Midbrain (tissue), 1 donor: ENCODE results near the gene EBLN1.
"Not testable (repeated sequence)": the region's sequence is repeated elsewhere in the genome, so short reads cannot be mapped to it uniquely, and the experiment has no call there.

Experiments
- DNase-seq: peaks from one replicate; lab custom pipeline; 2025; lab: John Stamatoyannopoulos, UW

EBLN1 gene

DNA sequence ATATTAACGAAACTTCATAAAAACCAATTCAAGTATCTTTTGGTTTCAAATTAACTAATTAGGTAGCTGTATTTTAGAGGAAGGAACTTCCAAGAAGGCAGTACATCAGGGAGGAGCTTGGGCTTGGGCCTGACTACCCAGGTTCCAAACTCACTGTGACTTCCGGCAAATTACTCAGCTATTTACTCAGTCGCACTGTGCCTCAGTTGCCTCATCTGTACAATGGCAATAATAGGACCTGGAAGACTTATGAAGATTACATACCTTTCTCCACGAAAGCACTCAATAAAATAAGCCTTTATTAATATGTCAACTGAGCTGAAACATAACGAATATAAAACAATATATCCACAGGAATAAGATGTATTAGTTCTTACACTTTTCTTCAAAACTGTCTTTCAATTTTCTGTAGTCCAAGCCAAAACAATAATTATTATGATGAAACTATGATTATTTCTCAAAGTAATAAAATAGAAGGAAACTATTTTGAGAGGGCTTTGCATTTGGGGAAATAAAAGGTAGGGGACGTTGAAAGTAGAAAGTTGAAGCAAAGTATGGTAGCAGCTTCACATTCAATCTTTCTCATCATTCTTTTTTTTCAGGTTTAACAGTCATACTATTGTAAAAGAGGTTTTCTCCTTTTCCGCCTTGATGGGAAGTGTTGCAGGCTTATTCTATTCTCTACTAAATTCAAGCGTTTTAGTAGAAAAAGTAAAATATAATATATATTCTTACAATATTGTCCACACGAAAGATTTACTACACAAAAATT is 10.5 kb upstream of the EBLN1 start:
- DNase-seq: no peak

DNA sequence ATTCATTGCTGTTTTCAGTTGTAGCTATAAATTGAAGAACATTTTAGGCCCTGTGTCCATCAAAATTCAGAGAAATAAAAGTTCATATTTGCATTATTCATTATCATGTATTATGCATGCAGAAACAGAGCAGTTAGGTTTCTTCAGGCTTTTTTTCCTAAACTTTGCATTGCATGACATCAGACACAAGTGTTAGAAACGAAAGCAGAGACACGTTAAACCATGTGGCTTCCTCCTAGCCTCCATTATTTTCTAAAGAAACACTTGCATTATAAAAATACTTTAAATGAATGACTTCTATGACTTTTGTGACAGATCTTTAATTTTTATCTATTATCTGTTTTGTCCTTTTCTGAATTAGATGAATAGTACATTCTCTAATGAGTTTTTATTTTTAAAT is 8.8 kb upstream of the EBLN1 start:
- DNase-seq: no peak

DNA sequence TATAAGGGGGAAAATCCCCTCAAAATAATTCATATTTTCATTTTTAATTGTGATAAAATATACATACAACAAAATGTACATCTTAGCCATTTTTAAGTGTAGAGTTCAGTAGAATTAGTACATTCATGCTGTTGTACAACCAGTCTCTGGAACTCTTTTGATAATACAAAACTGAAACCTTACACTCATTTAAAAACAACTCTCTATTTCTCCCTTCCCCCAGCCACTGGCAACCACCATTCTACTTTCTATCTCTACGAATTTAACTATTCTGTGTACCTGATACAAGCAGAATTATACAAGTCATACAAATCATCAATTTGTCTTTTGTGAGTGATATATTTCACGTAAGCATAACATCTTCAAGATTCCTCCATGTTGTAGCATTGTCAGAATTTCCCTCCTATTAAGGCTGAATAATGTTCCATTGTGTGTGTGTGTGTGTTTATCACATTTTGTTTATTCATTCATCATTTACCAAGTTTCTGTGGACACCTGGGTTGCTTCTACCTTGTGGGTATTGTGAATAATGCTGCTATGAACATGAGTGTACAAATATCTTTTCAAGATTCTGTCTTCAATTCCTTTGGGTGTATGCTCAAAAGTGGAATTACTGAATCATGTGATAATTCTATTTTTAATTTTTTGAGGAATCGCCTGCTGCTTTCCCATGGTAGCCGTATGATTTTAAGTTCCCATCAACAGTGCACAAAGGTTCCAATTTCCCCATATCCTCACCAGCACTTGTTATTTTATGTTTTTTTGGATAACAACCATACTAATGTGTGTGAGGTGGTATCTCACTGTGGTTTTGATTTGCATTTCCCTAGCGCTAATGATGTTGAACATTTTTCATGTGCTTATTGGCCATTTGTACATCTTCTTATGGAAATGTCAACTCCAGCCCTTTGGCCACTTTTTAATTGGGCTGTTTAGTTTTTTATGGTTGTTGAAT is 4.7 kb upstream of the EBLN1 start:
- DNase-seq: no peak

DNA sequence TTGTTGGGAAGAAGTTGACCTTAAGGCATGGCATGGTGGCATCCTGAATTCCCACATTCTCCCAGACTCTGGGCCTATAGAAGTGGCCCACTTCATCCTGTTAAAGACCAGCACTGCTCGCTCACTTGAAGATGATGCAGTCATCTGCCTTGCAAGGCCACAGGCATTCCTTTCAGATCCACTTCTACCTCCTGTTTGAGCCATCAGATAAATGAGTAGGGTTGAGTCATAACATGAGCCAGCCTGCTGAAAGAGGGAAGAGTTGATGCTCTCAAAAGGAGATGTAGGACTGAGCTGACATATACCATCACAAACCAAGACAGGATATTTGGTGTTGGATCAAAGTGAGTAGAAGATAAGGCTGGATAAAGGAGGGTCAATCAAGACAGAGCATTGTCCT is 1.5 kb upstream of the EBLN1 start:
- DNase-seq: no peak

DNA sequence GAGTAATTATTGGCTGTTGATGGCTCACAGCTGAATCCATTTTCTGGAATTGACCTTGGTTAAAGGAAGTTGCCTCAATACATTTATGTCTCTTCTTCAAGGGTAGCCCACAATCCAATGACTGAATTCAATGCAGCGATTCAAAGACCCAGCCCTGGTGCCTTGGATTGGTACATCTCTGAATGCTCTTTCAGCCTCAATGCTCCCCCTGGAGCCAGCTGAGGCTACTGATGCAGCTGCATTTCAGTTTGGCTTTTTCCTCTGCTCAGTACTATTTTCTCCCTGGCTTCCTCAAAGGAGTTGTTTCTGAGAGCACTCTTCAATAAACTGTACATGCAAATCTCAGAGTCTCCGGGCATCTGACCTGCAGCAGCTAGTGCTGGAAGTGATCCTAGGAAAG is 633 bp upstream of the EBLN1 start:
- DNase-seq: no peak

DNA sequence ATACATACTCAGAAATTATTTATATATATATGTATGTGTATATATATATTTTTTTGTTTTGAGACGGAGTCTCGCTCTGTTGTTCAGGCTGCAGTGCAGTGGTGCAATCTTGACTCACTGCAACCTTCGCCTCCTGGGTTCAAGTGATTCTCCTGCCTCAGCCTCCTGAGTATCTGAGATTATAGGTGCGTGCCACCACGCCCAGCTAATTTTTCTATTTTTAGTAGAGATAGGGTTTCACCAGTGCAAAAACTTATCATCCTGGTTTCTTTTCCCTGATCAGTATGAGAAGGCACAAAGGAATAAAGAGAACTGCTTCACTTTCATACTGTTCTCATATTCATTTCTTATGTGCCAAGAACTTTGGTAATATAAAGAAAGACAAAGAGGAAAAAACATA is 731 bp downstream of the EBLN1 start:
- not testable (repeated sequence) for DNase-seq

DNA sequence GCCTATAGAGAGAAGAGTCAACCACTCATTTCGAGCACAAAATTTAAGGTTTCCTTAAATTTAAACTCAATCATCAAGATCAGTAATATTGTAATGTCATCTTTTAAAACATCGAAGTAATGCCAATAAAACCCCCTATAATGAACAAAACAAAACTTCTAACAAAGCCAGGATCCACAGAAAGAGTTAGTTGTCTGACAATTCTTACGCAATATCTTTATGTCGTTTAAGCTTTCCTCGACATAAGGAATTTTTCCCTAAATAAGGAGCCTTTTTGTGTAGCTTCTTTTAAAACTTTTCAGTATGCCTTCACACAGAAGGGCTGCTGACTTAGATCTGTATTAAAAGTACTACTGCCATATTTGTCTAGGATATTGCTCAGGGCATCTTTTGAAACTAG is 7.5 kb downstream of the EBLN1 start:
- no peak for DNase-seq

DNA sequence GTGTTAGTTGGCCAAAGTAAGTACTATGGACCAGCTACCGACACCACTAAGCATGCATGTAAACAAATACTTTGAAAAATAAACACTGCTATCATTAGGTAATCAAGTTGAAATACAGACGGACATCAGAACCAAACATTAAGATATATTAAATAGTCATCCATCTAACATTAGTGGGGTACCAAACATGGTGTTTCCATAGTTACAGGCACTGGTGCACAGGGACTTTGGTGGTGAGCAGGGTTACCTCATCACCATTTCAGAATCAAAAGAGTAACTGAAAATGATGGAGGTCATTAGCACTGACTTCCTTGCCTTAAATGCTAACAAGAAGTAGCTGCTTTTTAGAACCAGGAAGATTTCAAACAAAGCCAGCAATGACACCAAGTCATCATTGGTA is 23.9 kb downstream of the EBLN1 start:
- no peak for DNase-seq

DNA sequence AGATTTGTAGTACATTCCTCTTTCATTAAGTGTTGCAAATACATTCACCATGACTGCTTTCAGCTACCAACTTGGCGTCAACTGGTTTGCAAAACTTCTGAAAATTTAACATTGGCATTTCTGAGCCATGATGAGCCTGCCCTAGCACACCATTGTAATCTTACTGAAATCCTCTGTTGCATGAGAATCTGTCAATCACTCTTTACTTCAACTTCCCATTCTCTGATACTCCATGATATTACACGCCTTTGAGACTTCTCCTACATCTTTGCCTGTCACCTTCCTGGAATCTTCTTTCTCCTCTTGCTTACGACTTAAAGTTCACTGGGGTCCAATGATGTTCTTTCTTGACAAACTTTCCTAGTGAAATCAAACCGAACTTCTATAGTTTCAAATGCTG is 32.2 kb downstream of the EBLN1 start:
- no peak for DNase-seq

DNA sequence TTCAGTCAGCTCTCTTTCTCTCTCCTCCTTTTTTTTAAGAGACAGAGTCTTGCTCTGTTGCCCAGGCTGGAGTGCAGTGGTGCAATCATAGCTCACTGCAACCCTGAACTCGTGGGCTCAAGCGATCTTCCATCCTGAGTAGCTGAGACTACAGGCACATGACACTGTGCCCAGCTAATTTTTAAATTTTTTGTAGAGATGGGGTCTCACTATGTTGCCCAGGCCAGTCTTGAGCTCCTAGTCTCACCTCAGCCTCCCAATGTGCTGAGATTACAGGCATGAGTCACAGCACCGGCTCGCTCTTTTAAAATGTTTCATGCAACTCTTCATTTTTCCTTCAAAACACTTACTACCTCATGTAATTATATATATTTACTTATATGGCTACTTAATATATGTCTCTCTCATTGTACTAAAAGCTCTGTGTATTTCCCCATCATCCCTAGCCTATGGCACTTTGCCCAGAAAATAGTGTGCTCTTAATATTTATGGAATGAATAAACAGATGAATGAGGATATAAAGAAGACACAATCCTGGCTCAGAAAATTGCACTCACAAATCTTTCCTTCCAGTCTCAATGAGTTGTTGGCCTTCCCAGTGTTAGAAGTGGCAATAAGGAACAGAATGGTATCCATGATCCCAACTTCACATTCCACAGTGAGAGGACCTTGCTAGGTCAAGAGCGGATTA is 33.9 kb downstream of the EBLN1 start:
- DNase-seq: no peak

DNA sequence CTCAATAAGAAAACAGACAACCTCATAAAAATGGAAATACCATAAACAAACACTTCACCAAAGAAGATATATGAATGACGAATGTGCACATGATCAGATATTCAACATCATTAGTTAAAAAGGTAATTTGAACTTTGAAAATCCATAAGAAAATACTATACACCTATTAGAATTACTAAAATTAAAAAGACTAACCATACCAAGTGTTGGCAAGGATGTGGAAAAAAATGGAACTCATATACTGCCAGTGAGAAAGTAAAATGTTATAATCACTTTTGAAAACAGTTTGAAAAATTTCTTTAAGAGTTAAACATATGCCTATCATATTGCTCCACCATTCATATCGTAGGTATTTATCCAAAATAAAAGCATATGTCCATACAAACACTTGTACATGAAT is 37.1 kb downstream of the EBLN1 start:
- no peak for DNase-seq

DNA sequence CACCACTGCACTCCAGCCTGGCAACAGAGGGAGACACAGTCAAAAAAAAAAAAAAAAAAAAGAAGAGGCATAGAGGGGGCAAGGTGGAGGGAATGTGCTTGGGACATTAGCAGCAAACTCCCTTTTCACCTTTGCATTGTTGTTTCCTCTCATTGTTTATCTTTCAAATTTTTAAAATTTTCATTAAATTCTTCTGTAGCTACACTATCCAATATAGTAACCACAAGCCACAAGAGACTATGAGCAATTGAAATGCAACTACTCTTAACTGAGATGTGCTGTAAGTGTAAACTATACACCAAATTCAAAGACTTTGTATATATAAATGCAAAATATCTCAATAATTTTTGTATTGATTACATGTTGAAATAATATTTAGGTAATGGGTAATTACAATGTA is 43.4 kb downstream of the EBLN1 start:
- DNase-seq: no peak

DNA sequence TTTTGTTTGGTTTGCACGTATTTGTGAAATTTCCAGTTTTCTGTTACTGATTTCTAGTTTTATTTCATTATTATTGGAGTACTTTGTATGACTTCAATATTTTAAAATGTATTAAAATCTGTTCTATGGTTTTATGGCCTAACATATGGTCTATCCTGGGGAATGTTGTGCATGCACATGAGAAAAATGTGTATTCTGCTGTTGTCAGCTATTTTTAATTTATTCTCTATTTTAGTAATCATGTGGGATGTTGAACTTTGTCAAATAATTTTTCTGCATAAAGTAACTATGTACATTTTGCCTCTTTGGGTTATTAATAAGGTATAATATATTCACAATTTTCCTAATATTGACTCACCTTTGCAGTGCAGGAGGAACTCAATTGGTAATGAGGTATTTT is 46.7 kb downstream of the EBLN1 start:
- no peak for DNase-seq

DNA sequence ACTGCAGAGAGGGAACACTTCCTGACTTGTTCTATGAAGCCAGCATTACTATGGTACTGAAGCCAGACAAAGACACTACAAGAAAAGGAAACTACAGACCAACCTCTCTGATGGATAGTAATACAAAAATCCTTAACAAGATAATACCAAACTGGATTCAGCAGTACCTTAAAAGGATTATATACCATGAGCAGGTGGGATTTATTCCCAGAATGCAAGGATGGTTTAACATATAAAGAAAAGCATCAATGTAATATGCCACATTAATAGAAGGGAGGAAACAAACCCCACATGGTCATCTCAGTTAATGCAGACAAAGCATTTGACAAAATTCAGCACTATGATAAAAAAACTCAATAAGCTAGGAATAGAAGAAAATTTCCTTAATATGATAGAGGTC is 47.2 kb downstream of the EBLN1 start:
- no peak for DNase-seq

DNA sequence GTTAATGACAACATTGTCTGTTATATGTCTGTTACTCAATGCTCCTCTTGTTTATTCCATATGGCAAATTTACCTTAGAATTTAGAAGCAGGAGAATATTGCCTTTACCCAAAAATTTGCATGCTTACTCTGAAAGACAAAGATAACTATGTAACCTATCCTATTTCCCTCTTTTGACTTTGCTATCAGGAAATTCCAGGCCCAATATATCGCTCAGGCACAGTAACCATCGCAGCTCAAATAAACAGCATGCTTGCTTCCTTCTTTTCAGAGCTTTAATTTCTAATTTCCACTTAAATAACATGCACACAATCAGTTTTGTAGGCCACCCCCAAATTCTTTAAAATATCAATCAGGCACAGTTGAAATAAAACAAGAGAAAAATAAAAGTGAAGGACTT is 57.8 kb downstream of the EBLN1 start:
- no peak for DNase-seq

DNA sequence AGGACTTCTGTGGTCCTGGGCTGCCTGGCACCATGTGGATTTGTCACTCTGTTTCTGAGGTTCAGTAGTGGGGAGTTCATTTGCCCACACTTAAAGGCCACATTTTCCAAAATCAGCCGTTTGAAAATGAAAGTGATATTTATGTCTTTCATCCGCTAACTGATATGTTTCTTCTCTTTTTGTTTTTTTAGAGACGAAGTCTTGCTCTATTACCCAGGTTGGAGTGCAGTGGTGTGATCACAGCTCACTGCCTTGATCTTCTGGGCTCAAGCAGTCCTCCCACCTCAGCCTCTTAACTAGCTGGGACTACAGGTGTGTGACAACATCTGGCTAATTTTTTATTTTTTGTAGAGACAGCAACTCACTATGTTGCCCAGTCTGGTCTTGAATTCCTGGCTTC is 58.6 kb downstream of the EBLN1 start:
- no peak for DNase-seq
